HL-60 (cell line): Measurements from ENCODE around the gene AIG1.

Experiments
- GABPA ChIP-seq: IDR thresholded peaks from 2 replicates; pipeline ENCODE4 v1.6.1; 2012; ENCODE audit warnings: low read depth
- POLR2AphosphoS5 ChIP-seq: IDR thresholded peaks from 2 replicates; pipeline ENCODE4 v1.6.1; 2012; ENCODE audit warnings: low read depth
- TF ChIP-seq, protein P1 (sequence below): IDR thresholded peaks from one replicate; pipeline ENCODE4 v1.5.1; 2011; ENCODE audit warnings: low read length, control low read depth, inconsistent platforms; ENCODE audit not compliant: insufficient read depth
- TF ChIP-seq, protein P2 (sequence below): IDR thresholded peaks from 2 replicates; pipeline ENCODE4 v1.6.1; 2012; ENCODE audit warnings: low read depth; ENCODE audit not compliant: insufficient replicate concordance

DNA sequence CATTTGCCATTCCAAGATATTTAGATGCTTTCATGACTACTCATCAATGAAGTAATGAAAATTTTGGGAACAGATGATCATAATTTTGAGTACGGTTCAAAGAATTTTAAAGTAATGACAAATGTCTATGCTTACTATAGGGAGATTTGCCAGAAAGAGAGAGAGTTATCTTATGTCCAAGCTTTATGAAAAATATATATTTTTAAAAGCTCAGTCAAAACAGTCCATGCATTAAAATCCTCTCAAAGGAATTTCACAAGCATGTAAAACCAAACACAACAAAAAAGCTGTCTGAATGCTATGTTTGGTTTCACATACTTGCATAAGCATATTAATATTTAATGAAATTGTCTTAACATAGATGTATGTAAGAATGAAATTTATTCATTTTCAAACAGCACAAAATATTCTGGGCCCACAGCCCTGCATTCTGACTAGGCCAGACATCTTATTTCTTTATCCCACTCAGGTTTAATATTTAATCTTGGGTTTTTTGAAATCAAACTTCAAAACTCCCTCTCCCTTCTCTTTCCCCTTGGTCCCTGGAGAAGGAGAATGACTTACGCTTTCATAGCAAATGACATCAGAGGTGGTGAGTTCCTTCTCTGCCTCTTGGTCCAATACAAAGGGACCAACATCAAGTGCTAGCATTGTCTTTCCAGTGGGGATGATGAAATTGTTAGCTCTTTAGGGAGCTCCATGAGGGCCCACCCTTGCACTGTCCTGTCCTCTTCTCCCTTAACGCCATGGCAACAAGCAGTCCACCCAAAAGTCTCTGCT lies 295.6 kb downstream of the AIG1 start:
- TF ChIP-seq, protein P1, sequence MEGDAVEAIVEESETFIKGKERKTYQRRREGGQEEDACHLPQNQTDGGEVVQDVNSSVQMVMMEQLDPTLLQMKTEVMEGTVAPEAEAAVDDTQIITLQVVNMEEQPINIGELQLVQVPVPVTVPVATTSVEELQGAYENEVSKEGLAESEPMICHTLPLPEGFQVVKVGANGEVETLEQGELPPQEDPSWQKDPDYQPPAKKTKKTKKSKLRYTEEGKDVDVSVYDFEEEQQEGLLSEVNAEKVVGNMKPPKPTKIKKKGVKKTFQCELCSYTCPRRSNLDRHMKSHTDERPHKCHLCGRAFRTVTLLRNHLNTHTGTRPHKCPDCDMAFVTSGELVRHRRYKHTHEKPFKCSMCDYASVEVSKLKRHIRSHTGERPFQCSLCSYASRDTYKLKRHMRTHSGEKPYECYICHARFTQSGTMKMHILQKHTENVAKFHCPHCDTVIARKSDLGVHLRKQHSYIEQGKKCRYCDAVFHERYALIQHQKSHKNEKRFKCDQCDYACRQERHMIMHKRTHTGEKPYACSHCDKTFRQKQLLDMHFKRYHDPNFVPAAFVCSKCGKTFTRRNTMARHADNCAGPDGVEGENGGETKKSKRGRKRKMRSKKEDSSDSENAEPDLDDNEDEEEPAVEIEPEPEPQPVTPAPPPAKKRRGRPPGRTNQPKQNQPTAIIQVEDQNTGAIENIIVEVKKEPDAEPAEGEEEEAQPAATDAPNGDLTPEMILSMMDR = no peak
- TF ChIP-seq POLR2AphosphoS5 = no peak
- no peak for TF ChIP-seq GABPA
- TF ChIP-seq, protein P2, sequence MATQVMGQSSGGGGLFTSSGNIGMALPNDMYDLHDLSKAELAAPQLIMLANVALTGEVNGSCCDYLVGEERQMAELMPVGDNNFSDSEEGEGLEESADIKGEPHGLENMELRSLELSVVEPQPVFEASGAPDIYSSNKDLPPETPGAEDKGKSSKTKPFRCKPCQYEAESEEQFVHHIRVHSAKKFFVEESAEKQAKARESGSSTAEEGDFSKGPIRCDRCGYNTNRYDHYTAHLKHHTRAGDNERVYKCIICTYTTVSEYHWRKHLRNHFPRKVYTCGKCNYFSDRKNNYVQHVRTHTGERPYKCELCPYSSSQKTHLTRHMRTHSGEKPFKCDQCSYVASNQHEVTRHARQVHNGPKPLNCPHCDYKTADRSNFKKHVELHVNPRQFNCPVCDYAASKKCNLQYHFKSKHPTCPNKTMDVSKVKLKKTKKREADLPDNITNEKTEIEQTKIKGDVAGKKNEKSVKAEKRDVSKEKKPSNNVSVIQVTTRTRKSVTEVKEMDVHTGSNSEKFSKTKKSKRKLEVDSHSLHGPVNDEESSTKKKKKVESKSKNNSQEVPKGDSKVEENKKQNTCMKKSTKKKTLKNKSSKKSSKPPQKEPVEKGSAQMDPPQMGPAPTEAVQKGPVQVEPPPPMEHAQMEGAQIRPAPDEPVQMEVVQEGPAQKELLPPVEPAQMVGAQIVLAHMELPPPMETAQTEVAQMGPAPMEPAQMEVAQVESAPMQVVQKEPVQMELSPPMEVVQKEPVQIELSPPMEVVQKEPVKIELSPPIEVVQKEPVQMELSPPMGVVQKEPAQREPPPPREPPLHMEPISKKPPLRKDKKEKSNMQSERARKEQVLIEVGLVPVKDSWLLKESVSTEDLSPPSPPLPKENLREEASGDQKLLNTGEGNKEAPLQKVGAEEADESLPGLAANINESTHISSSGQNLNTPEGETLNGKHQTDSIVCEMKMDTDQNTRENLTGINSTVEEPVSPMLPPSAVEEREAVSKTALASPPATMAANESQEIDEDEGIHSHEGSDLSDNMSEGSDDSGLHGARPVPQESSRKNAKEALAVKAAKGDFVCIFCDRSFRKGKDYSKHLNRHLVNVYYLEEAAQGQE = no peak
